Measurements from ENCODE around the gene HINT3.

GRCh38 chr6:125989631-125990030 is 33.1 kb downstream of the HINT3 start:
- TF ChIP-seq CTCF (conservative IDR thresholded peaks at IDR 0.05) (no peak), EZH2 (IDR thresholded peaks at IDR 0.05; ENCODE audit: low read depth) (no peak)

Data from PC-9 (cell line).